NCI-H146 treated with DMSO at 0.1 percent for 48 hours (cell line): ENCODE results near the gene TAS1R2.
"Not testable (repeated sequence)": the region's sequence is repeated elsewhere in the genome, so short reads cannot be mapped to it uniquely, and the experiment has no call there.

Experiments used
- DNase-seq: peaks from one replicate; lab custom pipeline; 2025; ENCODE audit not compliant: unreplicated experiment; lab: John Stamatoyannopoulos, UW

Gene TAS1R2

GRCh38 chr1:18869847-18870594 lies 10.6 kb upstream of the TAS1R2 start:
- DNase-seq: no peak

GRCh38 chr1:18868801-18869424 lies 9.5 kb upstream of the TAS1R2 start:
- no peak for DNase-seq

- DNase-seq: no peak
These were observed 8.9 kb upstream of the TAS1R2 start for GRCh38 chr1:18868354-18868753.

GRCh38 chr1:18866846-18867245 lies 7.4 kb upstream of the TAS1R2 start:
- DNase-seq: no peak

GRCh38 chr1:18866314-18866713 lies 6.9 kb upstream of the TAS1R2 start:
- no peak for DNase-seq

- no peak for DNase-seq
These were observed 5.7 kb upstream of the TAS1R2 start for GRCh38 chr1:18865176-18865575.

- DNase-seq: no peak
These were observed 2.1 kb upstream of the TAS1R2 start for GRCh38 chr1:18861590-18861989.

GRCh38 chr1:18861082-18861481 lies 1.6 kb upstream of the TAS1R2 start:
- no peak for DNase-seq

- no peak for DNase-seq
These were observed 1.3 kb downstream of the TAS1R2 start for GRCh38 chr1:18858070-18858688.

- DNase-seq: no peak
These were observed 3.0 kb downstream of the TAS1R2 start for GRCh38 chr1:18856435-18856834.

GRCh38 chr1:18855573-18855972 lies 3.9 kb downstream of the TAS1R2 start:
- DNase-seq: no peak

- DNase-seq: no peak
These were observed 5.0 kb downstream of the TAS1R2 start for GRCh38 chr1:18854331-18855025.

GRCh38 chr1:18852501-18852900 lies 7.0 kb downstream of the TAS1R2 start:
- no peak for DNase-seq

- no peak for DNase-seq
These were observed 10.2 kb downstream of the TAS1R2 start for GRCh38 chr1:18849261-18849711.

- DNase-seq: not testable (repeated sequence)
These were observed 11.7 kb downstream of the TAS1R2 start for GRCh38 chr1:18847723-18848122.

- DNase-seq: no peak
These were observed 19.3 kb downstream of the TAS1R2 start for GRCh38 chr1:18840145-18840544.

- DNase-seq: no peak
These were observed 22.8 kb downstream of the TAS1R2 start for GRCh38 chr1:18836654-18837053.

- not testable (repeated sequence) for DNase-seq
These were observed 27.1 kb downstream of the TAS1R2 start for GRCh38 chr1:18832319-18832718.

- no peak for DNase-seq
These were observed 27.8 kb downstream of the TAS1R2 start for GRCh38 chr1:18831656-18832055.

GRCh38 chr1:18830596-18830995 lies 28.9 kb downstream of the TAS1R2 start:
- no peak for DNase-seq

- no peak for DNase-seq
These were observed 29.8 kb downstream of the TAS1R2 start for GRCh38 chr1:18829671-18830070.

GRCh38 chr1:18828224-18828623 lies 31.2 kb downstream of the TAS1R2 start:
- DNase-seq: no peak
